Measurements from ENCODE around the gene CCKAR. TPM values are rescaled to one million over a fixed set of nuclear protein-coding genes. Genes with fewer than 3 reads are reported as not detected.

The CCKAR gene
- total and polyA plus RNA-seq, 2 experiments from 2014 or later: not detected

DNA sequence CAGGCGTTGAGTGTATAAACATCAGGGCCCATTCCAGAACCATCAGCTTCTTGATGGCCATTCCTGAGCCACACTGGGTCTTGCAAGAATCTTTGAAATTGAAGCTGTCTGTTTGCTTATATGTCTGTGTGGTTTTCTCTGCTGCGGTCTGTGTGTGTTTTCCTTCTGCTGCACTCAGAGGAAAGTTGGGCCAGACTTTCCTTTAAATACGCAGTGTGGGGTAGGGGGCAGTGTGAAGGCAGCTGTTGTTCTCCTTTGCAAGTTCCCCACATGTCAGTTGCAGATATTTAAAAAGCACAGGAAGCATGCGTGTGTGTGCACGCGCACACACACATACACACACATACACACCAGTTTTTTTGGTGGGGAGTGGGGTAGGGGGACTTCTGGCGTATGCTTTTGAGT is 32.1 kb downstream of the CCKAR start:
- no peaks in the 10 kb centered on the region for H3K36me3 ChIP-seq (ENCODE audit: low read depth)
- no peak overlapping the region for H3K4me3 ChIP-seq
- no peak for DNase-seq
- no peaks in the 10 kb centered on the region for H3K9me2 ChIP-seq (ENCODE audit: insufficient read depth)
- peaks cover 11% of the 10 kb centered on the region; the same call in 1 of the 2 replicates for H3F3A ChIP-seq (ENCODE audit: insufficient read depth)
- no peaks in the 10 kb centered on the region for H3K9me3 ChIP-seq (ENCODE audit: low read depth)
- TF ChIP-seq EZH2 (IDR thresholded peaks at IDR 0.05; ENCODE audit: insufficient read depth, poor library complexity, severe bottlenecking): no peak
- no peak for TF ChIP-seq EZH2phosphoT487 (IDR thresholded peaks at IDR 0.05; ENCODE audit: insufficient read depth, low read depth)
- WGBS, 2 experiments (ENCODE audit: low coverage in 1 of 2, low lambda C conversion rate in 2 of 2, missing lambda C conversion rate in 2 of 2): 72 to 74% methylated on average over 7 of the region's 7 CpGs
- H3K79me2 ChIP-seq (ENCODE audit: insufficient read depth): no peaks in the 10 kb centered on the region
- no peak overlapping the region for H3K27ac ChIP-seq
- in situ Hi-C loops (cut with MboI): loop anchor here (5.0 to 25.0 kb wide), 2 partner anchors 249 to 554 kb away; no protein-coding TSS in a partner anchor
- no peaks in the 10 kb centered on the region for H4K20me1 ChIP-seq (ENCODE audit: insufficient read depth)
- H3K9ac ChIP-seq: no peak overlapping the region
- no peaks in the 10 kb centered on the region for H3K27me3 ChIP-seq (replicated peaks; ENCODE audit: insufficient read depth)
- no peak overlapping the region for H2AFZ ChIP-seq
- H3K4me1 ChIP-seq (ENCODE audit: insufficient read depth): peaks cover 16% of the 10 kb centered on the region
- H3K4me2 ChIP-seq (ENCODE audit: unreplicated experiment): no peak overlapping the region

DNA sequence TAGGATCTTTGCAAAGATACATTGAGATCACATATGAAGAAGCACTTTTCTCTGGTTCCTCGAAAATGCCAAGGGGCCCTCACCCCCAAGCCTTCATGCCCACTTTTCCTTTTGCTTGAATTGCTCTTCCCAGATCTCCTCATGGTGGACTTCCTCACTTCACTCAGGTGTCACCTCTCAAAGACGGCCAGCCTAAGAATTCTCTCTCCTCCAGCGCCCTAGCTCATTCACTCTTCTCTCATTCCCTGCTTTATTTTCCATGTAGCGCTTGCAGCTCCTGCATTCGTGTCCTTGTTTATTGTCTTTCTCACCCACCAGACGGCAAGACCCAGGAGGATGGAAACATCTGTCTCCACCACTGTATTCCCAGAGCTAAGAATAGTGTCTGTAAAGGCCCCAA is 32.9 kb downstream of the CCKAR start:
- no peak overlapping the region for H2AFZ ChIP-seq
- no peak for TF ChIP-seq EZH2phosphoT487 (IDR thresholded peaks at IDR 0.05; ENCODE audit: insufficient read depth, low read depth)
- no peak for TF ChIP-seq EZH2 (IDR thresholded peaks at IDR 0.05; ENCODE audit: insufficient read depth, poor library complexity, severe bottlenecking)
- WGBS, 2 experiments (ENCODE audit: low coverage in 1 of 2, low lambda C conversion rate in 2 of 2, missing lambda C conversion rate in 2 of 2): 89 to 96% methylated on average over 6 of the region's 6 CpGs
- in situ Hi-C loops (cut with MboI): loop anchor here (5.0 to 25.0 kb wide), 2 partner anchors 250 to 555 kb away; no protein-coding TSS in a partner anchor
- no peak for DNase-seq
- H3K9me3 ChIP-seq (ENCODE audit: low read depth): no peaks in the 10 kb centered on the region
- H3K4me1 ChIP-seq (ENCODE audit: insufficient read depth): peaks cover 16% of the 10 kb centered on the region
- no peaks in the 10 kb centered on the region for H4K20me1 ChIP-seq (ENCODE audit: insufficient read depth)
- H3K4me3 ChIP-seq: no peak overlapping the region
- H3F3A ChIP-seq (ENCODE audit: insufficient read depth): peaks cover 11% of the 10 kb centered on the region; the same call in 1 of the 2 replicates
- H3K4me2 ChIP-seq (ENCODE audit: unreplicated experiment): no peak overlapping the region
- H3K27me3 ChIP-seq (replicated peaks; ENCODE audit: insufficient read depth): no peaks in the 10 kb centered on the region
- no peak overlapping the region for H3K9ac ChIP-seq
- no peaks in the 10 kb centered on the region for H3K79me2 ChIP-seq (ENCODE audit: insufficient read depth)
- H3K9me2 ChIP-seq (ENCODE audit: insufficient read depth): no peaks in the 10 kb centered on the region
- no peak overlapping the region for H3K27ac ChIP-seq
- H3K36me3 ChIP-seq (ENCODE audit: low read depth): no peaks in the 10 kb centered on the region

DNA sequence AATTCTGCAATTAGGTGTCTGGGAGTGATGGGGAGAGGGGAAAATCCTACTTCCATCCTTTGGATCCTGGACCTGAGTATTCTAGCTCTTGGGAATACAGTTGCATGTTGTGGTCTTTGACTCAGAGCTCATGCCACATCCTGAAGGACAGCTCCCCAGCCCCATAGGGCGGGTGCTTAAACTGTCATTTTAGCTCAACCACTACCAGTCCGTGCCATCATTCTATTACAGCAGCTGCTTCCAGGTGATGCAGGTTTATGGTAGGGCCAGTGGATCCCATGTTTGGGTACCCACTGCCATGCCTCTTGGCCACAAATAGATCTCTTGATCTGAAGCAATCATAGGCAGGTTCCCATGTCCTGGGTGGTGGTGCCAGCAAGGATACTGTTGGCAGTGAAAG is 34.7 kb downstream of the CCKAR start:
- TF ChIP-seq EZH2 (IDR thresholded peaks at IDR 0.05; ENCODE audit: insufficient read depth, poor library complexity, severe bottlenecking) (no peak), EZH2phosphoT487 (IDR thresholded peaks at IDR 0.05; ENCODE audit: insufficient read depth, low read depth) (no peak)
- peaks cover 11% of the 10 kb centered on the region; the same call in 1 of the 2 replicates for H3F3A ChIP-seq (ENCODE audit: insufficient read depth)
- no peak for DNase-seq
- no peak overlapping the region for H3K4me2 ChIP-seq (ENCODE audit: unreplicated experiment)
- no peak overlapping the region for H3K4me3 ChIP-seq
- no peaks in the 10 kb centered on the region for H3K9me2 ChIP-seq (ENCODE audit: insufficient read depth)
- in situ Hi-C loops (cut with MboI): loop anchor here (5.0 to 25.0 kb wide), 2 partner anchors 252 to 557 kb away; no protein-coding TSS in a partner anchor
- H3K9ac ChIP-seq: no peak overlapping the region
- no peaks in the 10 kb centered on the region for H3K9me3 ChIP-seq (ENCODE audit: low read depth)
- no peak overlapping the region for H2AFZ ChIP-seq
- no peaks in the 10 kb centered on the region for H3K27me3 ChIP-seq (replicated peaks; ENCODE audit: insufficient read depth)
- no peaks in the 10 kb centered on the region for H3K36me3 ChIP-seq (ENCODE audit: low read depth)
- WGBS, 2 experiments (ENCODE audit: low coverage in 1 of 2, low lambda C conversion rate in 2 of 2, missing lambda C conversion rate in 2 of 2): 34 to 38% methylated on average over 2 of the region's 2 CpGs
- H3K27ac ChIP-seq: no peak overlapping the region
- H3K79me2 ChIP-seq (ENCODE audit: insufficient read depth): no peaks in the 10 kb centered on the region
- peaks cover 16% of the 10 kb centered on the region for H3K4me1 ChIP-seq (ENCODE audit: insufficient read depth)
- H4K20me1 ChIP-seq (ENCODE audit: insufficient read depth): no peaks in the 10 kb centered on the region

DNA sequence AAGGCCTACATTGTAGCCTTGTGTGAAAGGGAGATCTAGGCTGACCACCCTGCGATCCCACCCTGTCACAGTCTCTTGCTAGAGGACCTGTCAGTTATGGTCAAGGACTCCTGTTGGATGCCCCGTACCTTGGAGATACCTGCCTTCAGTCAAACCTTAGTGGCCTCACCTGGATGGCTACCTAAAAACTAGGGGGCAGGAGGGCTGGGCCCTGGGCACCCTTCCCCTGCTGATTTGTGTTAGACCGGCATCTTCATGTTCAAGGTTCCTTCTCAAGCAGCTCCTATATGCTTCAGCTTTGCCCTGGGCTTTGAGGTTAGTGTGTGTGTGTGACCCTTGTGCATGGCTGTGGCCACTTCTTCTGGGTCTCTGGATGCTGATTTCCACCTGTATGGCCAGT is 35.3 kb downstream of the CCKAR start:
- Histone ChIP-seq H3K9ac (no peak overlapping the region), H3K27me3 (replicated peaks; ENCODE audit: insufficient read depth) (no peaks in the 10 kb centered on the region), H3K36me3 (ENCODE audit: low read depth) (no peaks in the 10 kb centered on the region), H3K9me2 (ENCODE audit: insufficient read depth) (no peaks in the 10 kb centered on the region), H3K27ac (no peak overlapping the region), H4K20me1 (ENCODE audit: insufficient read depth) (no peaks in the 10 kb centered on the region), H3K9me3 (ENCODE audit: low read depth) (no peaks in the 10 kb centered on the region), H2AFZ (no peak overlapping the region), H3K4me1 (ENCODE audit: insufficient read depth) (peaks cover 12% of the 10 kb centered on the region), H3F3A (ENCODE audit: insufficient read depth) (peaks cover 7% of the 10 kb centered on the region; the same call in 1 of the 2 replicates), H3K4me3 (no peak overlapping the region), H3K79me2 (ENCODE audit: insufficient read depth) (no peaks in the 10 kb centered on the region), H3K4me2 (ENCODE audit: unreplicated experiment) (no peak overlapping the region)
- DNase-seq: no peak
- WGBS, 2 experiments (ENCODE audit: low coverage in 1 of 2, low lambda C conversion rate in 2 of 2, missing lambda C conversion rate in 2 of 2): 84 to 87% methylated on average over 3 of the region's 3 CpGs
- in situ Hi-C loops (cut with MboI): loop anchor here (5.0 to 25.0 kb wide), 2 partner anchors 252 to 557 kb away; no protein-coding TSS in a partner anchor
- TF ChIP-seq EZH2 (IDR thresholded peaks at IDR 0.05; ENCODE audit: insufficient read depth, poor library complexity, severe bottlenecking) (no peak), EZH2phosphoT487 (IDR thresholded peaks at IDR 0.05; ENCODE audit: insufficient read depth, low read depth) (no peak)

All from GM23248 (cell line).